ENCODE results near the gene PIGP.
"Not testable (repeated sequence)": the region's sequence is repeated elsewhere in the genome, so short reads cannot be mapped to it uniquely, and the experiment has no call there.

PIGP gene

DNA sequence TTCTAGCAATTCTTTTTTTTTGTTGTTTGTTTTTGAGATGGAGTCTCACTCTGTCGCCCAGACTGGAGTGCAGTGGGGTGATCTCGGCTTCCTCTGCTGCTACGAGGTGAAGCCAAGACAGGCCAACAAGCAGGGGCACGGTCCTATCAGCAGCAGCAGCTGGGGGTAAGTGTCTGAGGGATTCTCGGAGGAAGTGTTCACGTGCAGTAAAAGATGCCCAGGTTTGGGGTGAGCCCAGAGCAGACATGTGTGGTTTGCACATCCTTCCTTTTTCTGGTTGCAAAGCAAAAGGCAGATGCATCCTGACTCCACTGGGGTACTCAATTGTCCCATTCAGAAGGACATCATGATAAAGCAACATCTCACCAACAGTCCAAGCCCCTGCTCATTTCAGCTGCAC, 27.7 kb downstream of the PIGP start:
- H3K4me3 ChIP-seq (ENCODE audit: low read depth, low read length): no peak overlapping the region

DNA sequence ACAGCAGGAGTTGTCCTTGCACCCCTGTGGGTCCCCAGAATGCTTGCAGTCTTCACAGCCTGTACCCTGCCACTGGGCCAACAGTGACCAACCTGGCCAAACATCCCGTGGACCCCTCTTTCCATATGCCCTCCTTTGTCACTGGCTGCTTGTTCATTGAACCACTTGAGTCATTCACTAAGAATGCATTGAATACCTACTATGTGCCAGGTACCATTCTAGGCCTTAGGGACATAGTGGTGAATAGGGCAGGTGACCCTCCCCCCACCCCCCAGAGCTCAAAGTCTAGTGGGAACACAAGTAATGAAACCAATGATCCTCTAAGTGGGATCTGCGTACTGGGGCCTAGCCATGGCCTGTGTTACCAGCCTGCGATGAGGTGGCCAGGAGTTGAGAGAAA, 28.2 kb downstream of the PIGP start:
- no peak overlapping the region for H3K4me3 ChIP-seq (ENCODE audit: low read depth, low read length)

DNA sequence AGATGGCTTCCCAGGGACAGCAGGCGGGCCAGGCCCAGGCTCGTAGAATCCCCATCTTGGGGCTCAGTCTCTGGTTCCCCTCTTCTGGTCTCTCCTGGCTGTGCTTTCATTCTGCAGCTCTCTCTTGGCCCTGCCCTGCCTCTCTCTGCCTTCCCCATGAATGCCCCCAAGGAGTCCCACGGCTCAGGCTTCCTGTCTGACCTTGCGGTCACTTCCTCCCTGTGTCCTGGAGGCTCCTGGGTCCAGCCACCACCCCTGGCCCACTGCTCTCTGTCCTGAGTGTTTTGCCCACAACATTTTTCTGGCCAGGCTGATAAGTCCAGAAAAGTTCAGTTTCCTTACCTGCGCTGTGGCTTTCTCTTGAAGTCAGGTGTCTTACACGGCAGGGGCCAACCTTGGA, 29.1 kb downstream of the PIGP start:
- H3K4me3 ChIP-seq (ENCODE audit: low read depth, low read length): no peak overlapping the region

DNA sequence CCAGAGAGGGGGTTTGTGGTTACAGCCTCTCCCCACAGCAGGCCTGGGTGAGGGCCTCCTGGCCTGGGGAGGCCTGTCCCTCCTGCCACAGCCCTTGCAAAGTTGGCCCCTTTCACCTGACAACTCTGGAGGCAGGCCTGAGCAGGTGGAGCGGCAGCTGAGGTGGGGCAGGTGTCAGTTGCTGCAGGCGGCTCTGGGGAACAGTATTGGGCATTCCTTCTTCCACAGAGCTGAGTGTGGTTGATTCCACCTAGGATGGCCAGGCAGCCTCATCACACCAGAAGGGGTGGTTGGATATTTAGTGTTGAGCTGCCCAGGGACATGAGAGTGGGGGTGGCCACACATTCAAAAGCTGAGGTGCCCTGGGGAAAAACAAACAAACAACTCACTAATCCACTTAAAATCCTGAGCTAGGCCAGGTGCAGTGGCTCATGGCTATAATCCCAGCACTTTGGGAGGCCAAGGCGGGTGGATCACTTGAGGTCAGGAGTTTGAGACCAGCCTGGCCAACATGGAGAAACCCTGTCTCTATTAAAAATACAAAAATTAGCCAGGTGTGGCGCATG, 31.1 kb downstream of the PIGP start:
- H3K4me3 ChIP-seq (ENCODE audit: low read depth, low read length): no peak overlapping the region

DNA sequence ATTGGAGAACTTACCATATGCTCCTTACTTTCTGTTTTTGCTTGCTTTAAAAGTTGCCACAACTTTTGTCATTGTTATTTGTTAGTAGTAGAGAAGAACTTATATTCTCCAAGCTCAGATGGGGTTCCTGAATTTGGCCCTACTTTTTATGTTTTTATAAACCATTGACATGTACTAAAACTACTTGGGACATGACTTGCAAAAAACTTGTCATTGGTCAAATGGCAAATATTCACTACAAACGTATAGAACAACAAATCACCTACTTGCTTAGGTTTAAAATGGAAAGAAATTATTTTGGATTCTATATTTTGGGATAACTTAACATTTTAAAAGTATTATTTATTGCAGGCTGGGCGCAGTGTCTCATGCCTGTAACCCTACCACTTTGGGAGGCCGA, 32.7 kb downstream of the PIGP start:
- no peak overlapping the region for H3K4me3 ChIP-seq (ENCODE audit: low read depth, low read length)

DNA sequence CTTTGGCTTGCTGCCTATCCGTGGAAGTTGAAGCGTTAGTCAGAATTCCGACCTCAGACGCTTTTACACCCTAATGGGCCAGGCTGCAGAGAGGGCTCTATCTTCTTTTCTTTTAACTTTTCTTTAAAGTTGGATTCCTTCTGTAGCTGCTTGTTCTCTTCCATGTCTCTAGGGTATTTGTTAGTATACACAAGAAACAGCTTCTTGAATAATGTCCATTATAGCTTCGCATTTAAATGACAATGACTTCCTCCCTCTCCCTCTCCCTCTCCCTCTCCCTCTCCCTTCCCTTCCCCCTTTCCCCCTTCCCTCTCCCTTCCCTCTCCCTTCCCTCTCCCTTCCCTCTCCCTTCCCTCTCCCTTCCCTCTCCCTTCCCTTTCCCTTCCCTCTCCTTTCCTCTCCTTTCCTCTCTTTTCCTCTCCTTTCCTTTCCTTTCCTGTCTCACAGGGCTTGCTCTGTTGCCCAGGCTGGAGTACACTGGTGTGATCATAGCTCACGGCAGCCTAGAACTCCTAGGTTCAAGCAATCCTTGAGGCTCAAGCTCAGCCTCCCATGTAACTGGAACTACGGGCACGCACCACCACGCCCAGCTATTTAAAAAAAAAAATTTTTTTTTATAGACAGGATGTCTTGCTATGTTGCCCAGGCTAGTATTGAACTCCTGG, 33.3 kb downstream of the PIGP start:
- H3K4me3 ChIP-seq (ENCODE audit: low read depth, low read length): no peak overlapping the region

DNA sequence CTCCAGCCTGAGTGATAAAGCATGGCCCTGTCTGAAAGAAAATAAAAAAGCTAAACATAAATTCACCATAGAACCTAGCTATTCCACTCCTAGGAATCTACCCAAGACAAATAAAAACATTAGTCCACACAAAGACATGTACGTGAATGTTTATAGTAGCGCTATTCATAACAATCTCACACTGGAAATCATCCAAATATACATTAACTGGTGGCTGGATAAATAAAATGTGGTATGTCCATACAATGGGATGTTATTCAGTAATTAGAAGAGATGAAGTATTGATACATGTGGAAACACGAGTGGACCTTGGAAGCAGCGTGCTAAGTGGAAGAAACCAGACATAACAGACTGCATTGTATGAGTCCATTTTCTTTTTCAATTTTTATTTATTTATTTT, 36.7 kb downstream of the PIGP start:
- H3K4me3 ChIP-seq (ENCODE audit: low read depth, low read length): no peak overlapping the region

DNA sequence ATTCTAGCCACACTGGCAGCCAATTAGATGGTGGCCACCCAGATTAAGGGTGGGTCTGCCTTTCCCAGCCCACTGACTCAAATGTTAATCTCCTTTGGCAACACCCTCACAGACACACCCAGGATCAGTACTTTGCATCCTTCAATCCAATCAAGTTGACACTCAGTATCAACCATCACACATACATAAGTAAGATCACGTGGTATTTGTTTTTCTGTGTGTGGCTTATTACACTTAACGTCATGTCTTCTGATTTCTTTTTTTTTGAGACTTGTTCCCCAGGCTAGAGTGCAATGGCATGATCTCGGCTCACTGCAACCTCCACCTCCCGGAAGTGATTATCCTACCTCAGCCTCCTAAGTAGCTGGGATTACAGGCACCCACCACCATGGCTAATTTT, 38.5 kb downstream of the PIGP start:
- not testable (repeated sequence) for H3K4me3 ChIP-seq (ENCODE audit: low read depth, low read length)

DNA sequence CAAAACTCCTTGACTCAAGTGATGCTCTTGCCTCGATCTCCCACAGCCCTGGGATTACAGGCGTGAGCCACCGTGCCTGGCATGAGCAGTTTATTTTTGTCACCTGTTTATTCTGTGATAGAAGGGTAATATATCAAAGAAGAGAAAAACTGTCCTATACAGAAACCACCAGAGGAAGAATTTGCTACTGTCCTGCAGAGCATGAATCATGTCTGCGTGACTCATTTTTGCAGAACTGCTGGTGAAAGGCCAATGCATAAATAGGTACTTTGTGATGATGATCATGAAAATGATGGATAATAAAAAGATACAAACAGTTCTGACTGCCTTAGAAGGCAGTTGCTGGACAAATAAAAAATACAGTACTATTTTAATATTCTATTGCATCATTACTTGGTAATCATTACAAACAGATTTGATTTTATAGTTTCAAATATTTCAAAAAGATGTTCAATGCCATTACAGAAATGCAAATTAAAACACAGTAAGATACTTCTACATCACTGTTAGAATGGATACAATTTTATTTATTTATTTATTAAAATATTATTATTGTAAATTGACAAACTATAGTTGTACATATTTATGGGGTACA, 39.9 kb downstream of the PIGP start:
- H3K4me3 ChIP-seq (ENCODE audit: low read depth, low read length): no peak overlapping the region

DNA sequence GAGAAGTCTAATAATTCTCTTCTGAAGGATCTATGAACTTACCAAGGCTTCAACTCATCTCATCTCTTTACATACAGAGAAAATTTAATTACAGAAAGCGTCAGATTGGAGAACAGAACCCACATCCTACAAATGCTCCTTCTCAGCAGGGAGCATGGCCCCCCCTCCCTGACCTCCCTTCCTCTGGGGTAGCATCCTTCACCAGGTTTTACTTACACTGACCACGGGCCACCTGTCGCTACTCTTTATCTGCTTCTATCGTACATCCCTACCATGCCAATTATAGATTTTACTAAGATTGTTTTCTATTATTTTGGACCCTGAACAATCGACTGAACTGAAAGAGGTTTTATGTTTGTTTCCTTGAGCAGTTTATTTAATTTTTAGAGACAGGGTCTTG, 40.6 kb downstream of the PIGP start:
- no peak overlapping the region for H3K4me3 ChIP-seq (ENCODE audit: low read depth, low read length)

DNA sequence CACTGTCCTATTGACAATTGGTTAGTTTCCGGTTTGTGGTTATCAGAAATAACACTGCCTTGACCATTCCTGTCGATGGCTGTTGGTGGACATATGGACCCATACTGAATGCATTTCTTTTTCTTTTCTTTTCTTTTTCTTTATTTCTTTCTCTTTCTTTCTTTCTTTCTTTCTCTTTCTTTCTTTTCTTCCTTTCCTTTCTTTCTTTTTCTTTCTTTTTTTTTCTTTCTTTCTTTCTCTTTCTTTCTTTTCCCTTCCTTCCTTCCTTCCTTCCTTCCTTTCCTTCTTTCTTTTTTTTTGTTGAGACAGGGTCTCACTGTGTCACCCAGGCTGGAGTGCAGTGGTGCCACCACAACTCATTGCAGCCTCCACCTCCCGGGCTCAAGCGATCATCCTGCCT, 42.0 kb downstream of the PIGP start:
- H3K4me3 ChIP-seq (ENCODE audit: low read depth, low read length): no peak overlapping the region

DNA sequence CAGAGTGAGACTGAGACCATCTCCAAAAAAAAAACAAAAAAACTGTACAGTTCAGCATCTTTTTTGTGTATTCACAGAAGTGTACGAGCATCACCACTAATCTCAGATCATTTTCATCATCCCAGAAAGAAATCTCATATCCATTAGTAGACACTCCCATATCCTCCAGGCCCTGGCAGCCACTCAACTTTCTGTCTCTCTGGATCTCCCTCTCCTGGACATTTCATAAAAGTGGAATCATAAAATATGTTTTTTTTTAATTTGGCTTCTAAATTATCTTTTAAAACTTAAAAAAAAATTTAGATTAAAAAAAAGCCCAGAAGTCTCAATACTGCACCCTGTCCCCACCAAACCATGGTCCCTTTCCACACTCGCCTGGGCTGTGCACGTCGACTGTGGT, 44.3 kb downstream of the PIGP start:
- no peak overlapping the region for H3K4me3 ChIP-seq (ENCODE audit: low read depth, low read length)

DNA sequence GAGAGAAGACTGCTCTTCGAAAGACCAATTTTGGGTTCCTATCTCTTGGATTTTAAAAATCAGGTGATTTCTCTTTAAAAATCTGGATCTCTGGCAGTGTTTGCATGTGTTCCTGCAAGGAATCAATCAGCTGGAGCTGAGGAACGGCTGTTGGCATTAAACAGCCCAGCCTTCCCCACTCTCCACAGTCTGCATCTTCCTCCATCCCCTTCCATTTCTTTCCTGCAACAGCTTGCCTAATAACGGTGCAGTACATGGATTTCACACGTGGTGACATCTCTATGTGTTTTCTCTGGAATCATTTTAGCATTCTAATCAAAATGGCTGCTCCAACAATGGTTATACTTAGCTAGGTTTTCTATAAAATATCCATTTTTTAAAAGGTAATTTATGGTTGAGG, 46.4 kb downstream of the PIGP start:
- H3K4me3 ChIP-seq (ENCODE audit: low read depth, low read length): no peak overlapping the region

DNA sequence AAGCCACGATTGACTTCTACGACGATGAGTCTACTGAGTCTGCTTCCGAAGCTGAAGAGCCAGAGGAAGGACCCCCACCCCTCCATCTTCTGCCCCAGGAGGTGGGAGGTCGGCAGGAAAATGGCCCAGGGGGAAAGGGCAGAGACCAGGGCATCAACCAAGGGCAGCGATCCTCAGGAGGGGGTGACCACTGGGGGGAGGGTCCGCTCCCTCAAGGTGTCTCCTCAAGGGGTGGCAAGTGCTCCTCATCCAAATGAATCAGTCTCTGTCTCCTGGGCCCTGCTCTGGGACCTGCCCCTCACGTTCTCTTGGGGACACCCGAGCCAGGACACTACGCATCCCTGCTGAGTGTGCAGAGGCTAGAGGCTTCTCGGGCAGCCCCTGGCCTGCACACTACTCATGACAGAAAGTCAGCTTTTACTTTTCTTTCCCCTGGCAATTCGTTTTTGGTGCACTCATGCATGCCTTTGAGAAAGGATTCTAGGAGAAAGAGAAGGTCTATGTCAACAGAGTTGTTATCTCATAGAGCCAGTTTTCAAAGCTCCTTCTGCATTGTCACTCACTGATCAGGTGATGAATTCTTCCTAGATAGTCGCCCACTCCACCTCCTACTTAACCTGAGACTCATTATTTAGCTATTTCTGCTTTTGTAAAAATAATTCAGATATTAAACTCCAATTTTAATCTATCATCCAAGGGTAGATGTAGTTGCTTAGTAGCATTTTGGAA, 54.8 kb downstream of the PIGP start:
- H3K4me3 ChIP-seq (ENCODE audit: low read depth, low read length): no peak overlapping the region
